Neural cell (in vitro differentiated cells): ENCODE measurements around the gene PHF10. TPM values are rescaled to one million over a fixed set of nuclear protein-coding genes. Genes with fewer than 3 reads are reported as not detected.

Experiments
- H2AFZ ChIP-seq: fragments of 200-600, 300-800 bp; sonication (generic), shearing (Covaris generic); 2 replicates; pipeline ENCODE4 v1.6.0; 2014; ENCODE audit warnings: low read depth, mild to moderate bottlenecking, antibody characterized with exemption, low read length, moderate library complexity
- H3F3A ChIP-seq: fragments of 200-600 bp; shearing (Covaris generic); 2 replicates; pipeline ENCODE4 v1.6.1; 2016; ENCODE audit warnings: mild to moderate bottlenecking, moderate library complexity, mixed read lengths, antibody characterized with exemption, low read length; ENCODE audit not compliant: insufficient read depth, poor library complexity, severe bottlenecking
- H3K27ac ChIP-seq: fragments of 200-600, 300-800 bp; sonication (generic), shearing (Covaris generic); 2 replicates; pipeline ENCODE4 v1.5.1; 2014; ENCODE audit warnings: mild to moderate bottlenecking, low read length, moderate library complexity
- H3K27me3 ChIP-seq: fragments of 300-800, 200-600 bp; sonication (generic), shearing (Covaris generic); 2 replicates; pipeline ENCODE4 v1.6.0; 2014; ENCODE audit warnings: mild to moderate bottlenecking, low read depth, low read length, moderate library complexity; ENCODE audit not compliant: insufficient read depth
- H3K36me3 ChIP-seq: fragments of 300-800, 200-600 bp; sonication (generic), shearing (Covaris generic); 2 replicates; pipeline ENCODE4 v1.5.1; 2014; ENCODE audit warnings: mild to moderate bottlenecking, antibody characterized with exemption, low read length, moderate library complexity; ENCODE audit not compliant: insufficient read depth
- H3K4me2 ChIP-seq: fragments of 300-800, 200-600 bp; sonication (generic), shearing (Covaris generic); 2 replicates; pipeline ENCODE4 v1.6.0; 2014; ENCODE audit warnings: mild to moderate bottlenecking, low read length
- H3K4me3 ChIP-seq: fragments of 300-800, 200-600 bp; sonication (generic), shearing (Covaris generic); 2 replicates; pipeline ENCODE4 v1.5.1; 2014; ENCODE audit warnings: mild to moderate bottlenecking, low read length, moderate library complexity
- H3K79me2 ChIP-seq: fragments of 200-600 bp; shearing (Covaris generic); replicated peaks from 2 replicates; pipeline ENCODE4 v1.6.0; 2014; ENCODE audit warnings: mild to moderate bottlenecking, low read length, moderate library complexity; ENCODE audit not compliant: insufficient read depth
- H3K9ac ChIP-seq: fragments of 300-800, 200-600 bp; sonication (generic), shearing (Covaris generic); 2 replicates; pipeline ENCODE4 v1.6.1; 2016; ENCODE audit warnings: mild to moderate bottlenecking, low read length, mixed read lengths
- H3K9me2 ChIP-seq: fragments of 200-600 bp; shearing (Covaris generic); 2 replicates; pipeline ENCODE4 v1.6.1; 2016; ENCODE audit warnings: mild to moderate bottlenecking, low read length, mixed read lengths; ENCODE audit not compliant: insufficient read depth
- H3K9me3 ChIP-seq: fragments of 200-600, 300-800 bp; sonication (generic), shearing (Covaris generic); 2 replicates; pipeline ENCODE4 v1.6.1; 2016; ENCODE audit warnings: mild to moderate bottlenecking, mixed run types, low read length, moderate library complexity, mixed read lengths
- H4K20me1 ChIP-seq: fragments of 200-600 bp; shearing (Covaris generic); 2 replicates; pipeline ENCODE4 v1.6.1; 2016; ENCODE audit warnings: mild to moderate bottlenecking, mixed run types; ENCODE audit not compliant: insufficient read depth
- EP300 ChIP-seq: fragments of 450-650 bp; conservative IDR thresholded peaks from 2 replicates; pipeline ENCODE4 v1.6.1; 2014; ENCODE audit warnings: antibody characterized with exemption, mild to moderate bottlenecking, moderate library complexity; ENCODE audit not compliant: poor library complexity, severe bottlenecking
- EZH2 ChIP-seq: fragments of 200-600, 300-800 bp; shearing (Covaris generic), sonication (generic); IDR thresholded peaks from 2 replicates; pipeline ENCODE4 v1.6.1; 2014; ENCODE audit warnings: antibody characterized with exemption, low read length, borderline replicate concordance, mild to moderate bottlenecking; ENCODE audit not compliant: insufficient read depth, poor library complexity, severe bottlenecking
- MXI1 ChIP-seq: fragments of 450-650 bp; conservative IDR thresholded peaks from 2 replicates; pipeline ENCODE4 v1.6.1; 2014; ENCODE audit warnings: antibody characterized with exemption, mild to moderate bottlenecking; ENCODE audit not compliant: poor library complexity, severe bottlenecking
- POLR2AphosphoS5 ChIP-seq: IDR thresholded peaks from 2 replicates; pipeline ENCODE4 v1.6.1; 2012
- RAD21 ChIP-seq: fragments of 450-650 bp; conservative IDR thresholded peaks from 2 replicates; pipeline ENCODE4 v1.6.1; 2014; ENCODE audit warnings: antibody characterized with exemption, mild to moderate bottlenecking, moderate library complexity
- REST ChIP-seq: IDR thresholded peaks from 2 replicates; pipeline ENCODE4 v1.6.1; 2012; ENCODE audit warnings: borderline replicate concordance
- SMC3 ChIP-seq: fragments of 450-650 bp; conservative IDR thresholded peaks from 2 replicates; pipeline ENCODE4 v1.6.1; 2014; ENCODE audit warnings: antibody characterized with exemption, mild to moderate bottlenecking, moderate library complexity; ENCODE audit not compliant: poor library complexity
- TAF1 ChIP-seq: IDR thresholded peaks from 2 replicates; pipeline ENCODE4 v1.6.1; 2012; ENCODE audit warnings: low read depth
- polyA plus RNA-seq: library from polyadenylated mRNA; depleted of rRNA; stranded (reverse); fragments of >200 nt; gene quantifications from 2 replicates; pipeline ENCODE4 v1.2.3, GENCODE V29; 2014
- TF ChIP-seq, protein P1 (sequence below): fragments of 450-650 bp; IDR thresholded peaks from 2 replicates; pipeline ENCODE4 v1.5.1; 2014; ENCODE audit warnings: antibody characterized with exemption, mild to moderate bottlenecking, moderate library complexity; ENCODE audit not compliant: poor library complexity, severe bottlenecking

Gene PHF10
- polyA plus RNA-seq, 1 donor from 2014 or later = 48.9 TPM

DNA sequence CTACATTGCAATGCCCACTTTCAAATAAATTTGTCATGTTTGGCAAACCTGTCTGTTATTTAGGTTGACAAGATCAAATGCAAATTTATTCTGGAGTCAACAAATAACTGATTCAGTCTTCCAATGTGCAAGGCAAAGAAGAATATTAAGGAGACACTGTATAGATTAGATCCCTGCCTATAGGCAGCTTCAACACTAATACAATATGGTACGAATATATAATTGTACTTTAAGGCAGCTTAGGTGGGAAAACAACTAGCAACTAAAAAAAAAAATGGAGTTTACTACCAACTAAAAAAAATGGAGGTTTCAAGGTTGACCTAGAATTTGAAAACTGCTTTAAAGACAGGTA lies 1.7 kb upstream of the PHF10 start:
- Histone ChIP-seq H3K27me3 (no peaks in the 10 kb centered on the region), H3K9ac (peak overlapping the region; percentile 95), H2AFZ (no peak overlapping the region), H4K20me1 (peaks cover 10% of the 10 kb centered on the region), H3K9me3 (no peaks in the 10 kb centered on the region), H3K79me2 (peaks cover 38% of the 10 kb centered on the region), H3K27ac (peak overlapping the region; percentile 92), H3K4me2 (peak overlapping the region; percentile 31), H3F3A (peaks cover 9% of the 10 kb centered on the region), H3K9me2 (no peaks in the 10 kb centered on the region), H3K36me3 (no peaks in the 10 kb centered on the region), H3K4me3 (peak overlapping the region; percentile 93)
- TF ChIP-seq TAF1 (no peak), REST (no peak), EP300 (no peak)

DNA sequence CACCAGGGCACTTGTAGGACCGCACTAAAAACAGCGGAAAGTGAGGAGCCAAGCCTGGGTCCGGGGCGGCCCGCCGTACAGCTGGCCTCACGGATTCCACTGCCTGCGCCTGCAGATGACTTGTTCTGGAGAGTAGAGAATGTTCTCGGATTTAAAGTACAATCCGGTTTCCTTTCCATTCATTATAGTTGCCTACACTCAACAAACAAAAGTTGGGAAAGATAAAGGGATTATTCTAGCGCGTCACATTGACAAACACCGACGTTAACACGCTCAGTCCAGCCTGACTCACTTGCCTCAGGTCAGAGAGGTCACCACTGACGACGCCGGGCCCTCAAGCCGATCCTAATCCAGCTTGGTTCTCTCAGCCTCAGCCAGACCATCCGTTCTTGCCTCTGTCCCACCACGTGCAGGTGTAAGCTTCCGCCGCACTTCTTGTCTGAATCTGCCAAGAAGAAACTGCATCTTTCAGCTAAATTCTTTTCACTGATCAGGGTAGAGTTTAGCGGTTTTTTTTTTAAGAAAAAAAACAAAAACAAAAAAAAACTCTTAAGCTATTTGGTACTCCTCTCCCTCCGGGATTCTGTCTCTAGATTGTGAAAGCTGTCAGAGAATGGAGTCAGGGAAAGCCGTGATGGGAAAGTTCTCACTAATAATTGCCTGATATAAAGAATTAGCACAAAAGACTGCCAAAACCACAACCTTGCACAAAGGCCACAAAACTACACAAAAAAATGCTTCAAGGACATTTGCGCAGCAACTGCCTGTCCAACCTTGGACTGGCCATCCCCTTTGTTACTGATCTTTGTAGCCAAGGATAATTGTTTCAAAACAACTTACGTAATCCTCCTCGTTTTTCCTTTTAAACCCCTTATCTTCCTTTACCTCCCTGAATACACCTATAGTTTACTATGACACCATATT lies 1.1 kb upstream of the PHF10 start:
- Histone ChIP-seq H4K20me1 (peaks cover 10% of the 10 kb centered on the region), H3K27ac (peak overlapping the region; percentile 92), H3K36me3 (no peaks in the 10 kb centered on the region), H3K27me3 (no peaks in the 10 kb centered on the region), H3F3A (peaks cover 9% of the 10 kb centered on the region), H3K4me3 (peak overlapping the region; percentile 93), H3K4me2 (peak overlapping the region; percentile 31), H3K9me2 (no peaks in the 10 kb centered on the region), H2AFZ (peak overlapping the region; percentile 92), H3K9me3 (no peaks in the 10 kb centered on the region), H3K9ac (peak overlapping the region; percentile 95), H3K79me2 (peaks cover 44% of the 10 kb centered on the region)
- peak; percentile 26 for TF ChIP-seq TAF1
- no peak for TF ChIP-seq POLR2AphosphoS5
- TF ChIP-seq EP300 = no peak
- TF ChIP-seq RAD21 = no peak
- TF ChIP-seq MXI1 = peak; percentile 86

- Histone ChIP-seq H3F3A (peaks cover 9% of the 10 kb centered on the region), H3K27ac (no peak overlapping the region), H3K4me3 (peak overlapping the region; percentile 41), H3K79me2 (peaks cover 58% of the 10 kb centered on the region), H4K20me1 (peaks cover 10% of the 10 kb centered on the region), H3K4me2 (no peak overlapping the region), H3K9me3 (no peaks in the 10 kb centered on the region), H3K9me2 (no peaks in the 10 kb centered on the region), H3K9ac (peak overlapping the region; percentile 71), H3K36me3 (no peaks in the 10 kb centered on the region), H3K27me3 (no peaks in the 10 kb centered on the region), H2AFZ (no peak overlapping the region)
- TF ChIP-seq POLR2AphosphoS5 (no peak), EP300 (no peak), RAD21 (no peak), REST (no peak), MXI1 (no peak), SMC3 (no peak), EZH2 (no peak), TAF1 (no peak)
- TF ChIP-seq, protein P1, sequence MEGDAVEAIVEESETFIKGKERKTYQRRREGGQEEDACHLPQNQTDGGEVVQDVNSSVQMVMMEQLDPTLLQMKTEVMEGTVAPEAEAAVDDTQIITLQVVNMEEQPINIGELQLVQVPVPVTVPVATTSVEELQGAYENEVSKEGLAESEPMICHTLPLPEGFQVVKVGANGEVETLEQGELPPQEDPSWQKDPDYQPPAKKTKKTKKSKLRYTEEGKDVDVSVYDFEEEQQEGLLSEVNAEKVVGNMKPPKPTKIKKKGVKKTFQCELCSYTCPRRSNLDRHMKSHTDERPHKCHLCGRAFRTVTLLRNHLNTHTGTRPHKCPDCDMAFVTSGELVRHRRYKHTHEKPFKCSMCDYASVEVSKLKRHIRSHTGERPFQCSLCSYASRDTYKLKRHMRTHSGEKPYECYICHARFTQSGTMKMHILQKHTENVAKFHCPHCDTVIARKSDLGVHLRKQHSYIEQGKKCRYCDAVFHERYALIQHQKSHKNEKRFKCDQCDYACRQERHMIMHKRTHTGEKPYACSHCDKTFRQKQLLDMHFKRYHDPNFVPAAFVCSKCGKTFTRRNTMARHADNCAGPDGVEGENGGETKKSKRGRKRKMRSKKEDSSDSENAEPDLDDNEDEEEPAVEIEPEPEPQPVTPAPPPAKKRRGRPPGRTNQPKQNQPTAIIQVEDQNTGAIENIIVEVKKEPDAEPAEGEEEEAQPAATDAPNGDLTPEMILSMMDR = no peak
Measured at GRCh38 chr6:169723991-169724493, 258 bp downstream of the PHF10 start.
